DND-41 (cell line): ENCODE measurements around the gene STAT4.

Source experiments
- ATAC-seq: fragments of 200-7000 bp; cut with Tn5 transposase; 3 replicates; pipeline ENCODE4 v1.9.1; 2021; ENCODE audit warnings: low read depth; ENCODE audit not compliant: insufficient read depth
- DNase-seq: peaks from one replicate; pipeline ENCODE4 v3.0.0-alpha.2; 2020
- H2AFZ ChIP-seq: 2 replicates; pipeline ENCODE4 v1.6.0; 2012; ENCODE audit warnings: low read depth, low read length
- H3K27ac ChIP-seq: 2 replicates; pipeline ENCODE4 v1.5.1; 2012; ENCODE audit warnings: low read length, inconsistent platforms
- H3K27me3 ChIP-seq: fragments of 200-600 bp; sonication (generic); 2 replicates; pipeline ENCODE4 v1.6.0; 2012; ENCODE audit warnings: low read length, mild to moderate bottlenecking, inconsistent platforms; ENCODE audit not compliant: insufficient read depth, poor library complexity
- H3K36me3 ChIP-seq: 2 replicates; pipeline ENCODE4 v1.5.1; 2012; ENCODE audit warnings: low read length, inconsistent platforms; ENCODE audit not compliant: insufficient read depth
- H3K4me1 ChIP-seq: 2 replicates; pipeline ENCODE4 v1.5.1; 2012; ENCODE audit warnings: mild to moderate bottlenecking, low read length; ENCODE audit not compliant: insufficient read depth
- H3K4me2 ChIP-seq: 2 replicates; pipeline ENCODE4 v1.6.0; 2012; ENCODE audit warnings: mild to moderate bottlenecking, moderate library complexity, low read length, inconsistent platforms; ENCODE audit not compliant: insufficient read depth
- H3K4me3 ChIP-seq, 2 experiments: fragments of 200-600 bp in 1 of 2; shearing (Covaris generic) in 1 of 2; 2 replicates each; pipeline ENCODE4 v1.5.1; 2012 to 2016; ENCODE audit warnings: inconsistent platforms in 2 of 2, low read length in 2 of 2, mild to moderate bottlenecking in 2 of 2, low read depth in 1 of 2, moderate library complexity in 1 of 2
- H3K79me2 ChIP-seq: 2 replicates; pipeline ENCODE4 v1.6.0; 2012; ENCODE audit warnings: low read length, inconsistent platforms; ENCODE audit not compliant: insufficient read depth
- H3K9ac ChIP-seq: 2 replicates; pipeline ENCODE4 v1.6.0; 2012; ENCODE audit warnings: low read depth, mild to moderate bottlenecking, inconsistent platforms, low read length, moderate library complexity
- H3K9me3 ChIP-seq: 2 replicates; pipeline ENCODE4 v1.5.1; 2012; ENCODE audit warnings: low read length, moderate library complexity, mild to moderate bottlenecking, inconsistent platforms; ENCODE audit not compliant: insufficient read depth, severe bottlenecking
- H4K20me1 ChIP-seq: 2 replicates; pipeline ENCODE4 v1.6.0; 2012; ENCODE audit warnings: low read length; ENCODE audit not compliant: insufficient read depth
- EZH2 ChIP-seq: IDR thresholded peaks from 3 replicates; pipeline ENCODE4 v1.6.1; 2012; ENCODE audit warnings: borderline replicate concordance, low read depth, mild to moderate bottlenecking, moderate library complexity, low read length, inconsistent platforms; ENCODE audit not compliant: severe bottlenecking
- TF ChIP-seq, protein P1 (sequence below): IDR thresholded peaks from 2 replicates; pipeline ENCODE4 v1.5.1; 2012; ENCODE audit warnings: borderline replicate concordance, low read length, moderate library complexity, mild to moderate bottlenecking; ENCODE audit not compliant: poor library complexity, severe bottlenecking; ENCODE audit errors: extremely low read depth

Gene STAT4

GRCh38 chr2:190979906-190980629, 170.7 kb downstream of the STAT4 start:
- DNase-seq: no peak
- no peak overlapping the region for H2AFZ ChIP-seq
- no peaks in the 10 kb centered on the region for H3K79me2 ChIP-seq
- H3K4me2 ChIP-seq: no peak overlapping the region
- H4K20me1 ChIP-seq: no peaks in the 10 kb centered on the region
- no peak for ATAC-seq
- no peaks in the 10 kb centered on the region for H3K4me1 ChIP-seq
- H3K36me3 ChIP-seq: peaks cover 95% of the 10 kb centered on the region
- no peaks in the 10 kb centered on the region for H3K9me3 ChIP-seq
- H3K4me3 ChIP-seq: no peak overlapping the region
- TF ChIP-seq, protein P1, sequence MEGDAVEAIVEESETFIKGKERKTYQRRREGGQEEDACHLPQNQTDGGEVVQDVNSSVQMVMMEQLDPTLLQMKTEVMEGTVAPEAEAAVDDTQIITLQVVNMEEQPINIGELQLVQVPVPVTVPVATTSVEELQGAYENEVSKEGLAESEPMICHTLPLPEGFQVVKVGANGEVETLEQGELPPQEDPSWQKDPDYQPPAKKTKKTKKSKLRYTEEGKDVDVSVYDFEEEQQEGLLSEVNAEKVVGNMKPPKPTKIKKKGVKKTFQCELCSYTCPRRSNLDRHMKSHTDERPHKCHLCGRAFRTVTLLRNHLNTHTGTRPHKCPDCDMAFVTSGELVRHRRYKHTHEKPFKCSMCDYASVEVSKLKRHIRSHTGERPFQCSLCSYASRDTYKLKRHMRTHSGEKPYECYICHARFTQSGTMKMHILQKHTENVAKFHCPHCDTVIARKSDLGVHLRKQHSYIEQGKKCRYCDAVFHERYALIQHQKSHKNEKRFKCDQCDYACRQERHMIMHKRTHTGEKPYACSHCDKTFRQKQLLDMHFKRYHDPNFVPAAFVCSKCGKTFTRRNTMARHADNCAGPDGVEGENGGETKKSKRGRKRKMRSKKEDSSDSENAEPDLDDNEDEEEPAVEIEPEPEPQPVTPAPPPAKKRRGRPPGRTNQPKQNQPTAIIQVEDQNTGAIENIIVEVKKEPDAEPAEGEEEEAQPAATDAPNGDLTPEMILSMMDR: no peak
- no peak for TF ChIP-seq EZH2
- H3K9ac ChIP-seq: no peak overlapping the region
- H3K27ac ChIP-seq: no peak overlapping the region
- no peaks in the 10 kb centered on the region for H3K27me3 ChIP-seq
